ENCODE results near the gene TMEM198.

TMEM198 gene

DNA sequence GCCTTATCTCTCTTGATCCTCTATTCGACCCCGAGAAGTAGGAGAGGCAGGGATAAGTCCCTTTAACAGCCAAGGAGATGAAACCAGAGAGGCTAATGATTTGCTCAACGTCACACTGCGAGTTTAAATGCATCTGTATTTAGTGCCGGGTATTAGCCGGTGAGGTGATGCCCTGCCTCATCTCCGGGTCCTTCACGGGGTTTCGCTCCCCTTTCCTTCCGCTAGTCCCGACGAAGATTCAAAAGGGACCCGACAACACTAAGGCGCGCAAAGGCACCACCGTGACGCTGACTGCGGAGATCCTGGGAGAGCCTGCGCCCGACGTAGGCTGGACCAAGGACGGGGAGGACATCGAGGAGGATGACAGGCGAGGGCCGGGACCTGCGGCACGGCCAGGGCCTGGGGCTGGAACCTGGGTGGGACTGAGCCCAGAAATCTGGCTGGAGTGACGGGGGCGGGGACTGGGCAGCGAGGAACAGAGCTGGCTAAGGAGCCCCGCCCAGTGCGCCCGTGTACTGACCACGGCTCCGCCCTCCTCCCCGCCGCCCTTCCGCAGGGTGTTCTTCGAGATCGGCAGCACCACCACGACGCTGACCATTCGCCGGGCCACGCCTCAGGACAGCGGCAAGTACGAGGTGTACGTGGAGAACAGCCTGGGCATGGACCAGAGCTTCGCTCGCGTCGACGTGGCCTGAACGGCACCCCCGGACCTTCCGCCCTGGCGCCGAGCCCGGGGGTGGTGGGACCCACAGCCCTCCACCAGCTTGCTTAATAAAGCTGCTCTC is 46.1 kb upstream of the TMEM198 start:
- DNase-seq (ENCODE audit: low read depth) = peak; percentile 73
- H3K4me3 ChIP-seq (ENCODE audit: control insufficient read depth, low read depth, low read length) = peak overlapping the region; percentile 71
- TF ChIP-seq, protein P1, sequence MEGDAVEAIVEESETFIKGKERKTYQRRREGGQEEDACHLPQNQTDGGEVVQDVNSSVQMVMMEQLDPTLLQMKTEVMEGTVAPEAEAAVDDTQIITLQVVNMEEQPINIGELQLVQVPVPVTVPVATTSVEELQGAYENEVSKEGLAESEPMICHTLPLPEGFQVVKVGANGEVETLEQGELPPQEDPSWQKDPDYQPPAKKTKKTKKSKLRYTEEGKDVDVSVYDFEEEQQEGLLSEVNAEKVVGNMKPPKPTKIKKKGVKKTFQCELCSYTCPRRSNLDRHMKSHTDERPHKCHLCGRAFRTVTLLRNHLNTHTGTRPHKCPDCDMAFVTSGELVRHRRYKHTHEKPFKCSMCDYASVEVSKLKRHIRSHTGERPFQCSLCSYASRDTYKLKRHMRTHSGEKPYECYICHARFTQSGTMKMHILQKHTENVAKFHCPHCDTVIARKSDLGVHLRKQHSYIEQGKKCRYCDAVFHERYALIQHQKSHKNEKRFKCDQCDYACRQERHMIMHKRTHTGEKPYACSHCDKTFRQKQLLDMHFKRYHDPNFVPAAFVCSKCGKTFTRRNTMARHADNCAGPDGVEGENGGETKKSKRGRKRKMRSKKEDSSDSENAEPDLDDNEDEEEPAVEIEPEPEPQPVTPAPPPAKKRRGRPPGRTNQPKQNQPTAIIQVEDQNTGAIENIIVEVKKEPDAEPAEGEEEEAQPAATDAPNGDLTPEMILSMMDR (conservative IDR thresholded peaks at IDR 0.05; ENCODE audit: control insufficient read depth, insufficient read depth, low read depth, low read length) = no peak

DNA sequence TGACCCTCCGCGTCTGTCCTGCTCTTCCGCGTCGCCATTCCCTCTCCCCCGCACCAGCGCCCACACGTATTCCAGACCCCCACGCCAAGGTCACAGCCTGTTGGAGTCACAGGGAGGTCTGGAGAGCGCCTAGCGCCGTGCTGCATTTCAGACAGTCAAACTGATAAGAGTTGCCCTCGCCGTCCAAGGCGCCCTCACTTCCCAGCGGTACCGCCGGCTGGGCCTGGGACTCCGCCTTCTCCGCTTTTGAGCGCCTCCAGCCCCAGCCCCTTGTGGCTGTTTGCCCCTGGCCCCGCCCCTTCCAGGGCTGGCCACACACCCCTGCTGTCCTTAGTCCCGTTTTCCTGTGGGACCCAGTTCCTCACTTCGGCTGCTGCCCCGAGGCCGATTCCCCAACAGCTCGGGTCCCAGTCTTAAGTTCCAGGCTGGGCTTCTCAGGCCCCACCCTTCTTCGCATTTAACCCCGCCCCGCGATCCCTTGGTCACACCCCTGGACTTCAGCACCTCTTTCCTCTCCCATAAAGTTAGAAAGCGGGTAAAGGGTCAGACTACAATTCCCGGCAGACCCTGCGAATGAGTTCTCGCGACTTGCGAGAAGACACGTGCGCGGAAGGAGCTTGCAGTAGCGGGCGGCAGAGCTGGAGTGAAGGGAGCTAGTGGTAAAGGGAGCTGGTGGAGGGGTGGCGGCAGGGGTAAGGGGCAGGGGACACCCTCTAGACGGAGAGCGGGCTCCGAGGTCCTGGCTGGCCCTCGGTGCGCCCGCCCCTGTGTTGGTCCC is 45.4 kb upstream of the TMEM198 start, which contains the start of gene GMPPA:
GMPPA (plus strand) TSS at position 612 of the 778 bp plus-strand sequence. CDS start 1,085 bp downstream, outside the sequence.
- TF ChIP-seq, protein P1 (conservative IDR thresholded peaks at IDR 0.05; ENCODE audit: control insufficient read depth, insufficient read depth, low read depth, low read length) = no peak
- H3K4me3 ChIP-seq (ENCODE audit: control insufficient read depth, low read depth, low read length) = peak within 1 kb of the TSS; percentile 71
- peak; percentile 98 for DNase-seq (ENCODE audit: low read depth)

DNA sequence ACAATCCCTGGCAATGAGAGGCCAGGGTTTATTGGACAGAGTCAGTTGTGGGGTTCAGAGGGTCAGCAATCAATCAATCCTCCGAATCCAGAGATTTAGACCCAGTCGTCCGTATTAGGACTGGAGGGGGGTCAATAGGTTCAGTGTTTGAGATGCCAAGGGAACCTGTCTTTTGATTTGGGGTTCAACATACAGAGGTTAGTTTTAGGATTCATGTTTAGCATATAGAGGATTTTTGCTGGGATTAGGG is 44.8 kb upstream of the TMEM198 start:
- peak overlapping the region; percentile 71 for H3K4me3 ChIP-seq (ENCODE audit: control insufficient read depth, low read depth, low read length)
- TF ChIP-seq, protein P1 (conservative IDR thresholded peaks at IDR 0.05; ENCODE audit: control insufficient read depth, insufficient read depth, low read depth, low read length) = no peak
- DNase-seq (ENCODE audit: low read depth) = no peak

DNA sequence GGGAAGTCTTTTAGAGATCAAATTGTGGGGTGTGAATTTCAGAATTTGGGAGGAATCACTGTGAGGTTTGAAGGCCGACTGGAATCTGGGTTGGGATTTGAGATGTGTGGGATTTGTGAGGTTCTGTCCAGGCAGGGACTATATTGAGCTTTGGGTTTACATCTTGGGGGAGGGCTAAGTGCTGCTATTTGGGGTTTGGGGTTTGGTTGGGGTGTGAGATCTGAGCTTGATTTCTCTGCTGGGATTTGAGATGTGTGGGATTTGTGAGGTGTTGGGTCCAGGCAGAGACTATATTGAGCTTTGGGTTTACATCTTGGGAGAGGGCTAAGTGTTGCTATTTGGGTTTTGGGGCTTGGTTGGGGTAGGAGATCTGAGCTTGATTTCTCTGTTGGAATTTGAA is 44.3 kb upstream of the TMEM198 start:
- TF ChIP-seq, protein P1 (conservative IDR thresholded peaks at IDR 0.05; ENCODE audit: control insufficient read depth, insufficient read depth, low read depth, low read length) = no peak
- DNase-seq (ENCODE audit: low read depth) = no peak
- peak overlapping the region; percentile 71 for H3K4me3 ChIP-seq (ENCODE audit: control insufficient read depth, low read depth, low read length)

DNA sequence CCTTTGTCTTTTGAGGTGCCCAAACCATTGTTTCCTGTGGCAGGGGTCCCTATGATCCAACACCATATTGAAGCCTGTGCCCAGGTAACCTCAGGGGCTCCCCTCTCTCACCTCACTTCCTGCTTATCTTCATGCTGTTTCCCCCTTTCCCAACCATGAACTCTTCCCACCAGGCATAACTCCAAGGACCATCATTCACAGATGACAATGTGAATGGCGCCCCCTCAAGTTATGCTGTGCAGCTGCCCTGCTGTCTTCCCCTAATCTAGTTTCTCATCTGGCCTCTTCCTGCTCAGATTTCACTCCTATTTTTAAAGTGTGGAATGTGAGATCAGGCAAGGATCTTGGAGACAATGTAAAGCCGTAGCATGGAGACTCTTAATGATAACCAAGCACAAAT is 43.7 kb upstream of the TMEM198 start:
- peak; percentile 34 for DNase-seq (ENCODE audit: low read depth)
- H3K4me3 ChIP-seq (ENCODE audit: control insufficient read depth, low read depth, low read length) = peak overlapping the region; percentile 71
- TF ChIP-seq, protein P1 (conservative IDR thresholded peaks at IDR 0.05; ENCODE audit: control insufficient read depth, insufficient read depth, low read depth, low read length) = peak; percentile 20

DNA sequence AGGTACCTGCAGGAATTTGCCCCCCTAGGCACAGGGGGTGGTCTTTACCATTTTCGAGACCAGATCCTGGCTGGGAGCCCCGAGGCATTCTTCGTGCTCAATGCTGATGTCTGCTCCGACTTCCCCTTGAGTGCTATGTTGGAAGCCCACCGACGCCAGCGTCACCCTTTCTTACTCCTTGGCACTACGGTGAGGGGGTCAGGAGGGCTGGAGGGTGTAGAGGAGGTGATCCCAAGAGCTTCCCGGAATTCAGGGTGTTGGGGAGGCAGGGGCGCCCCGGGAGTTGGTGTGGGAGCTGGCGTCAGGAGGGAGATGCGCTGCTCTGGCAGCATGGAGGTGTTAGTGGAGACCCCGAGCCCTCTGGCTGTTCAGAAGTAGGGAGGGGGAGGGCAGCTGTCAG is 42.0 kb upstream of the TMEM198 start:
- H3K4me3 ChIP-seq (ENCODE audit: control insufficient read depth, low read depth, low read length) = no peak overlapping the region
- TF ChIP-seq, protein P1 (conservative IDR thresholded peaks at IDR 0.05; ENCODE audit: control insufficient read depth, insufficient read depth, low read depth, low read length) = no peak
- DNase-seq (ENCODE audit: low read depth) = no peak

Data from fibroblast of mammary gland (primary cell).